SU-DHL-6 (cell line): Measurements from ENCODE around the gene OLR1.
"Not testable (repeated sequence)": the region's sequence is repeated elsewhere in the genome, so short reads cannot be mapped to it uniquely, and the experiment has no call there.

ENCODE experiments used
- H2AFZ ChIP-seq: fragments of 200-600 bp; sonication (generic); 2 replicates; pipeline ENCODE4 v1.6.1; 2014; ENCODE audit warnings: low read depth, mild to moderate bottlenecking, moderate library complexity, mixed read lengths, antibody characterized with exemption, low read length; ENCODE audit not compliant: severe bottlenecking
- H3F3A ChIP-seq: fragments of 200-600 bp; shearing (Covaris generic); 2 replicates; pipeline ENCODE4 v1.6.0; 2016; ENCODE audit warnings: antibody characterized with exemption, mild to moderate bottlenecking; ENCODE audit not compliant: insufficient read depth
- H3K27ac ChIP-seq: fragments of 200-600 bp; sonication (generic); 2 replicates; pipeline ENCODE4 v1.5.1; 2016; ENCODE audit warnings: low read depth, mild to moderate bottlenecking, low read length, moderate library complexity, mixed read lengths
- H3K27me3 ChIP-seq: fragments of 200-600 bp; sonication (generic), shearing (Covaris generic); 2 replicates; pipeline ENCODE4 v1.6.0; 2014; ENCODE audit warnings: mild to moderate bottlenecking, low read length
- H3K36me3 ChIP-seq: fragments of 200-600 bp; sonication (generic); 2 replicates; pipeline ENCODE4 v1.6.1; 2014; ENCODE audit warnings: mild to moderate bottlenecking, low read length, mixed read lengths
- H3K4me2 ChIP-seq: fragments of 300-600, 200-600 bp; shearing (Covaris generic), sonication (generic); 2 replicates; pipeline ENCODE4 v1.6.0; 2014; ENCODE audit warnings: low read length, low read depth, mild to moderate bottlenecking; ENCODE audit not compliant: poor library complexity, severe bottlenecking
- H3K4me3 ChIP-seq: fragments of 200-600 bp; sonication (generic); 2 replicates; pipeline ENCODE4 v1.5.1; 2014; ENCODE audit warnings: antibody characterized with exemption, low read length, mild to moderate bottlenecking, mixed read lengths; ENCODE audit not compliant: insufficient read depth, poor library complexity, severe bottlenecking
- H3K79me2 ChIP-seq: fragments of 200-600 bp; sonication (generic); 2 replicates; pipeline ENCODE4 v1.6.1; 2014; ENCODE audit warnings: mild to moderate bottlenecking, low read length, moderate library complexity; ENCODE audit not compliant: insufficient read depth
- H3K9ac ChIP-seq: fragments of 200-600 bp; sonication (generic); 2 replicates; pipeline ENCODE4 v1.7.0; 2014; ENCODE audit warnings: mild to moderate bottlenecking, low read length
- H3K9me2 ChIP-seq: fragments of 200-600 bp; sonication (generic); replicated peaks from 2 replicates; pipeline ENCODE4 v1.6.1; 2014; ENCODE audit warnings: low read length; ENCODE audit not compliant: insufficient read depth
- H3K9me3 ChIP-seq: fragments of 200-600 bp; sonication (generic); 2 replicates; pipeline ENCODE4 v1.6.1; 2014; ENCODE audit warnings: low read length, mixed read lengths; ENCODE audit not compliant: insufficient read depth
- H4K20me1 ChIP-seq: fragments of 200-600 bp; sonication (generic); 2 replicates; pipeline ENCODE4 v1.6.1; 2014; ENCODE audit warnings: low read depth, mild to moderate bottlenecking, antibody characterized with exemption, low read length, moderate library complexity, mixed read lengths
- EZH2phosphoT487 ChIP-seq: fragments of 200-600 bp; sonication (generic), shearing (Covaris generic); conservative IDR thresholded peaks from 2 replicates; pipeline ENCODE4 v1.6.1; 2018; ENCODE audit warnings: mild to moderate bottlenecking, antibody characterized with exemption, low read length, moderate library complexity, mixed read lengths
- TF ChIP-seq, protein P1 (sequence below): fragments of 200-600 bp; sonication (generic); IDR thresholded peaks from one replicate; pipeline ENCODE4 v1.5.1; 2017; ENCODE audit warnings: antibody characterized with exemption, mild to moderate bottlenecking, low read length, moderate library complexity; ENCODE audit not compliant: insufficient read depth, poor library complexity, severe bottlenecking

Gene OLR1

DNA sequence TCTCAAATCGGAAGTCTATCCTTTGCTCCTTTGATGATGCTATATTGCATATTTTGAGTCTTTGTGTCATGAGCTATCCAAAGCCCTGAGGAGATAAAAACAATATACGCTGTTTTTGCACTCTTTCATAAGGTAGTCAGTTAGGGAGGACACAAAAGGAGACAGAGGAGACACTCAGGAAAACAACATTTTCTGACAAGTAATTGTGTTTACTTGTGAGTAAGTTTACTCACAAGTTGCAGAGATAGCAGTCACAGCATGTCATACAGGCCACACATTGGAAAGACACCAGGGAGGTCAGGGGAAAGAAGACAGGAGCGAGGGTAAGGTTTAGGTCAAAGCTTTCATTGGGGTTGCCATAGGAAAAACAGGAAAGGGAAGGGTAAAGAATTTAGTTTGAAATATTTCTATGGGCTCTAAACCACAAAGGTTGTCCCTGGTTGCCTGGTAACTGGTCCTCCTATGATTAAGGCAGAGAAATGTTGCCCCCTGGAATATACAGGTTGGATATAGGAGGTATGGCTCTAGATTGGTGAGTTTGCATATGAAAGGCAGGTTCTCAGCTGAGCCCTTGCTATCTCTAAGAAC is 33.4 kb upstream of the OLR1 start:
- no peaks in the 10 kb centered on the region for H3K36me3 ChIP-seq
- H4K20me1 ChIP-seq, result no peaks in the 10 kb centered on the region
- H3K9ac ChIP-seq, result no peak overlapping the region
- no peaks in the 10 kb centered on the region for H3K79me2 ChIP-seq
- no peaks in the 10 kb centered on the region for H3K27me3 ChIP-seq
- H3K27ac ChIP-seq, result no peak overlapping the region
- H3K9me3 ChIP-seq, result no peaks in the 10 kb centered on the region
- H2AFZ ChIP-seq, result no peak overlapping the region
- H3K9me2 ChIP-seq, result no peaks in the 10 kb centered on the region
- no peak for TF ChIP-seq EZH2phosphoT487
- TF ChIP-seq, protein P1, sequence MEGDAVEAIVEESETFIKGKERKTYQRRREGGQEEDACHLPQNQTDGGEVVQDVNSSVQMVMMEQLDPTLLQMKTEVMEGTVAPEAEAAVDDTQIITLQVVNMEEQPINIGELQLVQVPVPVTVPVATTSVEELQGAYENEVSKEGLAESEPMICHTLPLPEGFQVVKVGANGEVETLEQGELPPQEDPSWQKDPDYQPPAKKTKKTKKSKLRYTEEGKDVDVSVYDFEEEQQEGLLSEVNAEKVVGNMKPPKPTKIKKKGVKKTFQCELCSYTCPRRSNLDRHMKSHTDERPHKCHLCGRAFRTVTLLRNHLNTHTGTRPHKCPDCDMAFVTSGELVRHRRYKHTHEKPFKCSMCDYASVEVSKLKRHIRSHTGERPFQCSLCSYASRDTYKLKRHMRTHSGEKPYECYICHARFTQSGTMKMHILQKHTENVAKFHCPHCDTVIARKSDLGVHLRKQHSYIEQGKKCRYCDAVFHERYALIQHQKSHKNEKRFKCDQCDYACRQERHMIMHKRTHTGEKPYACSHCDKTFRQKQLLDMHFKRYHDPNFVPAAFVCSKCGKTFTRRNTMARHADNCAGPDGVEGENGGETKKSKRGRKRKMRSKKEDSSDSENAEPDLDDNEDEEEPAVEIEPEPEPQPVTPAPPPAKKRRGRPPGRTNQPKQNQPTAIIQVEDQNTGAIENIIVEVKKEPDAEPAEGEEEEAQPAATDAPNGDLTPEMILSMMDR, result no peak
- H3F3A ChIP-seq, result no peaks in the 10 kb centered on the region
- no peak overlapping the region for H3K4me2 ChIP-seq
- no peak overlapping the region for H3K4me3 ChIP-seq

DNA sequence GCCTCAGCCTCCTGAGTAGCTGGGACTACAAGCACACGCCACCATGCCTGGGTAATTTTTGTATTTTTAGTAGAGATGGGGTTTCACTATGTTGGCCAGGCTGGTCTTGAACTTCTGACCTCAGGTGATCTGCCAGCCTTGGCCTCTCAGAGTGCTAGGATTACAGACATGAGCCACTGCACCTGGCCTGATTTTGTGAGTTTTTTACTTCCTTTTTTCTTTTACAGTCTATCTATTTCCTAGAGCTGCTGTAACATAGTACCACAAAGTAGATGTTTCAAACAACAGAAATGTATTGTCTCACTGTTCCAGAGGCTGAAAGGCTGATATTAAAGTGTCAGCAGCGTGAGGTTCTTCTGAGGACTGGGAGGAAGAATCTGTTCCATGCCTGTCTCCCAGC is 32.6 kb upstream of the OLR1 start:
- H2AFZ ChIP-seq, H3K27me3 ChIP-seq, H3K36me3 ChIP-seq, H3K9ac ChIP-seq, H3F3A ChIP-seq, H4K20me1 ChIP-seq, H3K9me3 ChIP-seq, H3K27ac ChIP-seq, H3K4me3 ChIP-seq, H3K9me2 ChIP-seq, H3K4me2 ChIP-seq, H3K79me2 ChIP-seq: not testable (repeated sequence)

DNA sequence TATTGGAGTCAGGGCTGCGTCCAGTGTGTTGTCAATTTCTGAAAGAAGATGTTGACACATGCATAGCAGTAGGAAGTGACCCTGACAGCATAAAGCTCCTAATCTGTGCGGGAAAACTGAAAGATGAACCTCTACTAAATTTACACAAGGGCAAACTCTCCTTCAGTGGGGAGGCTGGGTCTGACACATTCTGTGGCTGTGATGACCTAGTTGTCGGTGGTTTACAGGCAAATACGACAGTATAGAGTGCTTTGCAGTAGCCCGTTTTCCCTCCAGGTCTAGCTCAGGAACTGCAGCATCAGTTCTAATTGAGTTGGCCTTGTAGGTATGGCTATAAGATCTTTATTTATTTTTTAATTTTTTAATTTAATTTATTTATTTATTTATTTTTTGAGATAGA is 25.9 kb upstream of the OLR1 start:
- H4K20me1 ChIP-seq, result no peaks in the 10 kb centered on the region
- no peaks in the 10 kb centered on the region for H3K9me3 ChIP-seq
- H3K4me3 ChIP-seq, result no peak overlapping the region
- H3K36me3 ChIP-seq, result no peaks in the 10 kb centered on the region
- no peaks in the 10 kb centered on the region for H3K9me2 ChIP-seq
- TF ChIP-seq EZH2phosphoT487, result no peak
- TF ChIP-seq, protein P1, result no peak
- H3K27ac ChIP-seq, result no peak overlapping the region
- H3K9ac ChIP-seq, result no peak overlapping the region
- H3F3A ChIP-seq, result no peaks in the 10 kb centered on the region
- no peak overlapping the region for H2AFZ ChIP-seq
- H3K4me2 ChIP-seq, result no peak overlapping the region
- H3K27me3 ChIP-seq, result no peaks in the 10 kb centered on the region
- H3K79me2 ChIP-seq, result no peaks in the 10 kb centered on the region

DNA sequence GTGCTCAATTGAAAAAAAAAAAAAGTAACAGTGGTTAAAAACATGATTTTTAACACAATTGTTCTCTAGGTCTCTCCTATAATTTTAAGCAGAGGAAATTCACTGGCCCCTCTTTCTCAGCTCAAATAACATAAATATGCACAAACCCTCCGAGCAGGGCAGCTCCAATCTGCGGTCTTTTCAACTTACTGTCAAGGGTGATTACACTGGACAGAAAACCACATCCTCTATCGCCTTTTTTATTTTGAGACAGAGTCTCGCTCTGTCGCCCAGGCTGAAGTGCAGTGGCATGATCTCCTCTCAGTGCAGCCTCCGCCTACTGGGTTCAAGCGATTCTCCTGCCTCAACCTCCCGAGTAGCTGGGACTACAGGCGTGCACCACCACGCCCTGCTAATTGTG is 24.3 kb upstream of the OLR1 start:
- Histone ChIP-seq H3K27ac (no peak overlapping the region), H3K9me2 (no peaks in the 10 kb centered on the region), H2AFZ (no peak overlapping the region), H3K9me3 (no peaks in the 10 kb centered on the region), H3K4me2 (no peak overlapping the region), H3K79me2 (no peaks in the 10 kb centered on the region), H3K27me3 (no peaks in the 10 kb centered on the region), H3K9ac (no peak overlapping the region), H3K36me3 (no peaks in the 10 kb centered on the region), H4K20me1 (no peaks in the 10 kb centered on the region), H3K4me3 (no peak overlapping the region), H3F3A (no peaks in the 10 kb centered on the region)
- no peak for TF ChIP-seq EZH2phosphoT487
- TF ChIP-seq, protein P1, result no peak
